K562 (cell line): ENCODE measurements around the gene RABL2B.
"Not testable (repeated sequence)": the region's sequence is repeated elsewhere in the genome, so short reads cannot be mapped to it uniquely, and the experiment has no call there.

Experiments
- BCL6 ChIP-seq: fragments of 250-450 bp; sonication (Bioruptor Pico); IDR thresholded peaks from 2 replicates; pipeline ENCODE4 v1.4.0; 2020
- CBFB ChIP-seq: sonication (generic); formaldehyde crosslinking; IDR thresholded peaks from 2 replicates; pipeline ENCODE4 v1.4.0; 2020; ENCODE audit warnings: mild to moderate bottlenecking, missing genetic modification reagents
- CC2D1A ChIP-seq: fragments of 450-650 bp; IDR thresholded peaks from 2 replicates; pipeline ENCODE4 v1.6.1; 2017; ENCODE audit warnings: mild to moderate bottlenecking
- CTCF ChIP-seq, 3 experiments: IDR thresholded peaks in 2 of 3; conservative IDR thresholded peaks in 1 of 3; 2 replicates each; pipeline ENCODE4 v1.5.1; 2011 to 2012; ENCODE audit warnings: low read length in 3 of 3, mild to moderate bottlenecking in 3 of 3, control low read depth in 2 of 3, improper control_type of control experiment in 1 of 3, inconsistent platforms in 1 of 3, low read depth in 1 of 3, mixed read lengths in 1 of 3, moderate library complexity in 1 of 3; ENCODE audit not compliant: insufficient read depth in 2 of 3
- EZH2 ChIP-seq: IDR thresholded peaks from 2 replicates; pipeline ENCODE4 v1.6.1; 2012; ENCODE audit warnings: low read depth, mild to moderate bottlenecking, inconsistent platforms, low read length, borderline replicate concordance
- GTF2E2 ChIP-seq: fragments of 200-800 bp; sonication (Bioruptor generic); IDR thresholded peaks from 2 replicates; pipeline ENCODE4 v1.6.1; 2016; ENCODE audit warnings: missing genetic modification characterization, missing compliant biosample characterization
- HDAC6 ChIP-seq: IDR thresholded peaks from 2 replicates; pipeline ENCODE4 v1.6.1; 2012; ENCODE audit warnings: low read depth, mild to moderate bottlenecking, control low read depth, inconsistent platforms, low read length, moderate library complexity
- MYBL2 ChIP-seq, 2 experiments: fragments of 450-650 bp in 1 of 2; sonication (generic) in 1 of 2; formaldehyde crosslinking in 1 of 2; IDR thresholded peaks; 2 replicates each; pipeline versions ENCODE4 v1.6.1 to v1.8.1; 2017 to 2022; ENCODE audit warnings: borderline replicate concordance in 1 of 2, inconsistent platforms in 1 of 2, low read depth in 1 of 2, mild to moderate bottlenecking in 1 of 2, missing genetic modification reagents in 1 of 2, moderate library complexity in 1 of 2
- PHB2 ChIP-seq: fragments of 450-650 bp; IDR thresholded peaks from 2 replicates; pipeline ENCODE4 v1.6.1; 2017; ENCODE audit warnings: low read depth
- REST ChIP-seq, 2 experiments: fragments of 450-650 bp; formaldehyde crosslinking in 1 of 2; IDR thresholded peaks; 2 replicates each; pipeline versions ENCODE4 v1.4.0 to v1.6.1; 2014 to 2020; ENCODE audit warnings: mild to moderate bottlenecking in 2 of 2, borderline replicate concordance in 1 of 2, low read depth in 1 of 2
- TFAP4 ChIP-seq: sonication (generic); formaldehyde crosslinking; IDR thresholded peaks from 2 replicates; pipeline ENCODE4 v1.8.0; 2022; ENCODE audit warnings: missing genetic modification reagents, mild to moderate bottlenecking, moderate library complexity, borderline replicate concordance
- ZFX ChIP-seq: sonication (generic); formaldehyde crosslinking; IDR thresholded peaks from 2 replicates; pipeline ENCODE4 v1.8.0; 2022; ENCODE audit warnings: mild to moderate bottlenecking, missing genetic modification reagents, moderate library complexity

- not testable (repeated sequence) for TF ChIP-seq TFAP4 (CRISPR knock-in tag); EZH2; BCL6 (CRISPR knock-in tag); HDAC6; GTF2E2 (tag); REST (IDR thresholded peaks at IDR 0.05; ENCODE audit: borderline replicate concordance); REST (CRISPR knock-in tag; IDR thresholded peaks at IDR 0.05; ENCODE audit: low read depth); PHB2; CTCF (IDR thresholded peaks at IDR 0.05 in 2 of 3, conservative IDR thresholded peaks at IDR 0.05 in 1 of 3; ENCODE audit: insufficient read depth in 2 of 3, low read depth in 1 of 3, low read length in 3 of 3); CC2D1A; ZFX; CBFB (CRISPR knock-in tag); MYBL2 (IDR thresholded peaks at IDR 0.05; ENCODE audit: low read depth); MYBL2 (CRISPR knock-in tag; IDR thresholded peaks at IDR 0.05; ENCODE audit: borderline replicate concordance)
Observed at GRCh38 chr22:50759597-50760341, 23.7 kb downstream of the RABL2B start.
